Nephron (organoid): ENCODE measurements around the gene CAMTA1.

Source experiments
- H3K27ac Mint-ChIP-seq, 3 experiments: 2 replicates each; pipeline ENCODE4 v1.8.0; 2020; ENCODE audit warnings: mixed read lengths in 3 of 3, mild to moderate bottlenecking in 2 of 3, moderate library complexity in 1 of 3
- H3K27me3 Mint-ChIP-seq: 2 replicates; pipeline ENCODE4 v1.8.0; 2021; ENCODE audit warnings: low read depth, mild to moderate bottlenecking, moderate library complexity, mixed read lengths
- H3K36me3 Mint-ChIP-seq: 2 replicates; pipeline ENCODE4 v1.8.0; 2020; ENCODE audit warnings: low read depth, mixed read lengths
- H3K4me1 Mint-ChIP-seq: 2 replicates; pipeline ENCODE4 v1.8.0; 2020; ENCODE audit warnings: mixed read lengths
- H3K4me3 Mint-ChIP-seq, 3 experiments: 2 replicates each; pipeline ENCODE4 v1.8.0; 2020; ENCODE audit warnings: mild to moderate bottlenecking in 3 of 3, mixed read lengths in 3 of 3, moderate library complexity in 2 of 3
- H3K9me3 Mint-ChIP-seq: 2 replicates; pipeline ENCODE4 v1.8.0; 2020; ENCODE audit warnings: mixed read lengths
- TF ChIP-seq, protein P1 (sequence below), 3 experiments: fragments of 200-600 bp; sonication (generic); IDR thresholded peaks; one replicate each; pipeline ENCODE4 v1.5.0; 2021; ENCODE audit warnings: antibody characterized with exemption in 3 of 3; ENCODE audit not compliant: unreplicated experiment in 3 of 3

CAMTA1 gene

DNA sequence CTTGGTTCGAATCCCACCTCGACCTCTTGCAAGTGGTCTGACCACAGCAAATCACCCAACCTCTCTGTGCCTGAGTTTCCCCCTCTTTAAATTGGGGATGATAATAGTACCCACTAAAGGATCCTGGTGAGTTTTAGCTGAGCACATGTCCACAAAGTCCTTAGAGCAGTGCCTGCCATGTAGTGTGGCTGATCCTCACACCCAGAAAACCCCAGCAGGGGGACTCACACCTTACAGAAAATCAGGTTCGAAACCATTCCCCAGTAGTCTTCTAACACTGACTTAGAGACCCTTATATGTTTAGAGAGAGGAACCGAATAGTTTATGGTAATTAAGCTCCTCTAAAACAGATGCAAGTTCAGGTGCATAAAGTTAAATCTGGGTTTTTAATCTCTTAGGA, 89.0 kb downstream of the CAMTA1 start:
- Mint-ChIP-seq H3K4me3 (no peak overlapping the region), H3K27me3 (no peaks in the 10 kb centered on the region), H3K4me1 (peaks cover 20% of the 10 kb centered on the region), H3K9me3 (no peaks in the 10 kb centered on the region), H3K36me3 (peaks cover 24% of the 10 kb centered on the region), H3K27ac (no peak overlapping the region)
- TF ChIP-seq, protein P1, sequence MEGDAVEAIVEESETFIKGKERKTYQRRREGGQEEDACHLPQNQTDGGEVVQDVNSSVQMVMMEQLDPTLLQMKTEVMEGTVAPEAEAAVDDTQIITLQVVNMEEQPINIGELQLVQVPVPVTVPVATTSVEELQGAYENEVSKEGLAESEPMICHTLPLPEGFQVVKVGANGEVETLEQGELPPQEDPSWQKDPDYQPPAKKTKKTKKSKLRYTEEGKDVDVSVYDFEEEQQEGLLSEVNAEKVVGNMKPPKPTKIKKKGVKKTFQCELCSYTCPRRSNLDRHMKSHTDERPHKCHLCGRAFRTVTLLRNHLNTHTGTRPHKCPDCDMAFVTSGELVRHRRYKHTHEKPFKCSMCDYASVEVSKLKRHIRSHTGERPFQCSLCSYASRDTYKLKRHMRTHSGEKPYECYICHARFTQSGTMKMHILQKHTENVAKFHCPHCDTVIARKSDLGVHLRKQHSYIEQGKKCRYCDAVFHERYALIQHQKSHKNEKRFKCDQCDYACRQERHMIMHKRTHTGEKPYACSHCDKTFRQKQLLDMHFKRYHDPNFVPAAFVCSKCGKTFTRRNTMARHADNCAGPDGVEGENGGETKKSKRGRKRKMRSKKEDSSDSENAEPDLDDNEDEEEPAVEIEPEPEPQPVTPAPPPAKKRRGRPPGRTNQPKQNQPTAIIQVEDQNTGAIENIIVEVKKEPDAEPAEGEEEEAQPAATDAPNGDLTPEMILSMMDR (IDR thresholded peaks at IDR 0.05; ENCODE audit: unreplicated experiment in 3 of 3) = no peak

DNA sequence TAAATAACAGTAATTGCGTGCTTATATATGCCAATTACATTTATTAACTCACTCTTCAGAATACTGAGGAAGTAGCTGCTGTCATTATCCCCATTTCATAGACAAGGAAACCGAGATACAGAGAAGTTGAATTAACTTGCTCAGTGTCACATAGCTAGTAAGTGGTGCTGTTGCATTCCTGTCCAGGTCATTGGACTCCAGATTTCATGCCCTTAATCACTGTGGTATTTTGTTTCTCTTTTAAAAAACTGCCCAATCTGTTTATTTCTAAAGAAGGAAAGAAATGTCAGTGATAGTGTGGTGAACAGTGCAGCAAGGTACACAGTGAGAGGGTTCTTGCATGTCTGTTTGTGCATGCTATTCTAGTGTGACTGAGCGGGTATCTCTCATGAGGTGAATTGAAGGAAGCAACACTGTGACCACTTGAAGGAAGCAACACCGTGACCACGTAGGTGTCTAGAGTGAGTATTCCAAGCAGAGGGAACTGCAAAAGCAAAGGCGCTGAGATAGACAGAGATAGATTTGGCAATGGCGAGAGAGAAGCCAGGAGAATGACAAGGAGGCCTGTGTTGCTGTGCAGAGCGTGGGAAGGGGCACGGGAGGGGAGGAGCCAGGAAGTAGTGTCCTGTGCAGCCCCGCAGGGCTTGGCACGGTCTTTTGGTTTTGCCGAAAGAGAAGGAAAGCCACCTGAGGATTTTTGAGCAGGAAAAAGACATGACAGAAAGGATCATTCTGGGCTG, 95.9 kb downstream of the CAMTA1 start:
- Mint-ChIP-seq H3K27me3 (no peaks in the 10 kb centered on the region), H3K4me3 (no peak overlapping the region), H3K4me1 (peaks cover 16% of the 10 kb centered on the region), H3K36me3 (peaks cover 9% of the 10 kb centered on the region), H3K9me3 (no peaks in the 10 kb centered on the region), H3K27ac (peak overlapping the region; percentile 54 to 85 (median 65))
- TF ChIP-seq, protein P1 (IDR thresholded peaks at IDR 0.05; ENCODE audit: unreplicated experiment in 3 of 3) = no peak

DNA sequence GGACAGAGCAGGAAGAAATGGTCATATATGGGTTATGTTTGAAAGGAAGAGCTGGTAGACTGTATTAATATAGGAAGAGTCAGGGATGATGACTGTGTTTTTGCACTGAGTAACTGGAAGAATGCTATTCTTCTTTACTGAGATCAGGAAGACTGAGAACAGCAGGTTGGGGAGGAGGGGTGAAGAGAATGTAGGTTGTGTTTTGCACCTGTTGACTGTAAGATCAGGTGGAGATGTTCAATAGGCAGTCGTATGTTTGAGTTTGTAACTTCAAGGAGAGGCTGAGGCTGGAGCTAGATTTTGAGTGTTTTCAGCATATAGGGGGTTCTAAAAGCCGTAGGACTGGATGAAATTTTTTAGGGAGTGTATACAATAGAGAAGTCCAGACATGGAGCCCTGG, 97.2 kb downstream of the CAMTA1 start:
- Mint-ChIP-seq H3K36me3 (peaks cover 5% of the 10 kb centered on the region), H3K4me1 (peaks cover 22% of the 10 kb centered on the region)

DNA sequence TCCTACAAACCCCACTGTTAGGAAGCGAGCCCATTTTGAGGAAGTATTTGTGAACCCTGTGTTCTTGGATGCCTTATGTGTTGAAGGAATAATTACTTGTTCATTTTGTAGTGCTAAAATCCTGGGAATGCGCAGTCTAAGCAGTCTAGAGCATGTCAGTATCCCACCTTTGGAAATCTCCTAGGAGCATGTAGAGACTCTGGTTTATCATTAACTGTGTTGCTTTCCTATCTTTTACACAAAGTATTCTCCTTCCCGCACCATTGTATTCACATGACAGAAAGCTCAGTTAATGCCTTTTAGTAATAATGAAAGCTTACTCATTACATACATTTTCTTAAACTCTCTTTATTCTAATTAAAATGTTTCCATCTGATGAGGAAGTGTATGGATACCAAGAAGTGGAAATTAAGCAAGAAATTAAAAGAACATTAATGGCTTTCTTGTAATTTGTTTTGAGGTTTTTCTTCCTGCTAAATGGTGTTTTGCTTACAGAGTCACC, 99.4 kb downstream of the CAMTA1 start:
- TF ChIP-seq, protein P1 (IDR thresholded peaks at IDR 0.05; ENCODE audit: unreplicated experiment in 3 of 3) = no peak
- H3K27me3 Mint-ChIP-seq = no peaks in the 10 kb centered on the region
- H3K4me1 Mint-ChIP-seq = peaks cover 22% of the 10 kb centered on the region
- H3K9me3 Mint-ChIP-seq = no peaks in the 10 kb centered on the region
- no peak overlapping the region for H3K27ac Mint-ChIP-seq
- H3K4me3 Mint-ChIP-seq = peak overlapping the region in 2 of 3 experiments; percentile 9 to 18
- H3K36me3 Mint-ChIP-seq = no peaks in the 10 kb centered on the region

More for the DNA sequence above, 97.2 kb downstream of the CAMTA1 start:
- TF ChIP-seq, protein P1 (IDR thresholded peaks at IDR 0.05; ENCODE audit: unreplicated experiment in 3 of 3) = no peak
- no peak overlapping the region for H3K27ac Mint-ChIP-seq
- H3K9me3 Mint-ChIP-seq = no peaks in the 10 kb centered on the region
- H3K27me3 Mint-ChIP-seq = no peaks in the 10 kb centered on the region
- no peak overlapping the region for H3K4me3 Mint-ChIP-seq

DNA sequence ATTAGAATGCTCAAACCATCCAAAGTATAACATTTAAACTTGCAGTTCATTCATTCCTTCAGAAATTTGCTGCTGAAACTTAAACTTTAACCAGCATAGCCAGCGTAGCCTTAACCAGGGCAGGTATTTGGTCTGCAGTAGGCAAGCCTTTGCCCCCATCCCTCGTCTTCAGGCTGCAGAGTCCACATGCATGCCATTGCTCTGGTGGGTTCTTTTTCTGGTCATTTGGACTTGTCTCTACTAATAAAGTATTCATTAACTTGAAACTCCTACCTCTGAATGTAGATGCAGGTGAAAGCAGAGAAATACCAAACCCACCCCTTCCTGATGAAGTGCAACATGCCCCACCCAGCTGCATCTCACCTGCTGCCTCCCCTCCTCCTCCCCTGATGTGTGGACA, 100.2 kb downstream of the CAMTA1 start:
- Mint-ChIP-seq H3K4me3 (no peak overlapping the region), H3K27me3 (no peaks in the 10 kb centered on the region), H3K4me1 (peaks cover 22% of the 10 kb centered on the region), H3K27ac (peak overlapping the region; percentile 56 to 89 (median 64)), H3K36me3 (no peaks in the 10 kb centered on the region), H3K9me3 (no peaks in the 10 kb centered on the region)
- TF ChIP-seq, protein P1 (IDR thresholded peaks at IDR 0.05; ENCODE audit: unreplicated experiment in 3 of 3) = no peak

DNA sequence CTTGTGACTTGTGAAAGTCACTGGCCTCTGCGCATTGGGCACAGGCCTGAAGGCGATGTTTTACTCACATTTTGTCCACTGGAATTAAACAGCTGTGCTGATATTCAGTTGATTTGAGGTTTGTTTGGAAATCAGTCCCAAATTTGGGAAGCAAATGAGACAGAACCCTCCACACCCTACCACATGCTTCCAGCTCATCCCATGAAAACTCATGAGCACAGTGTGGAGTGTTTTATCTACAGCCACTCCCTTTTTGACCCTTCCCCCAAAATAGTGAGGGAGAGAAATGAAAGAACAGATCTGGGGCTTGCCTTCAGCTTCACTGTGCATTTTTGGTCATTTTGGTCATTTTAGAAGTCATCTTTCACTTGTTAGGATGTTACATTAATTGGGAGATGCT, 101.3 kb downstream of the CAMTA1 start:
- Mint-ChIP-seq H3K9me3 (no peaks in the 10 kb centered on the region), H3K36me3 (no peaks in the 10 kb centered on the region), H3K4me3 (no peak overlapping the region), H3K27me3 (no peaks in the 10 kb centered on the region), H3K27ac (peak overlapping the region in 2 of 3 experiments; percentile 27 to 50), H3K4me1 (peaks cover 16% of the 10 kb centered on the region)
- TF ChIP-seq, protein P1 (IDR thresholded peaks at IDR 0.05; ENCODE audit: unreplicated experiment in 3 of 3) = no peak
